ENCODE data around the gene WDR20. TPM values are rescaled to one million over a fixed set of nuclear protein-coding genes. Genes with fewer than 3 reads are reported as not detected.

The WDR20 gene
- total and polyA plus RNA-seq, 2 donors from 2014 or later, result 12.6 to 44.2 TPM

- peaks cover 0 to 16% (median 6%) of the 10 kb centered on the region in 3 donors for H3K36me3 ChIP-seq (ENCODE audit: control insufficient read depth in 2 of 3, insufficient read depth in 3 of 3, low read length in 3 of 3)
- no peak overlapping the region for H3K4me3 ChIP-seq (ENCODE audit: low read length in 3 of 3)
- DNase-seq (no peak), FAIRE-seq (no peak)
- no peak for TF ChIP-seq CTCF (IDR thresholded peaks at IDR 0.05; ENCODE audit: borderline replicate concordance, extremely low read depth, insufficient read depth)
- intact Hi-C loops (cut with DNase I), result no loop called here
- no peaks in the 10 kb centered on the region for H3K4me1 ChIP-seq (ENCODE audit: control insufficient read depth in 2 of 3, insufficient read depth in 2 of 3, low read depth in 1 of 3, low read length in 3 of 3)
- no peak overlapping the region for H3K9ac ChIP-seq (ENCODE audit: low read length in 3 of 3)
- no peaks in the 10 kb centered on the region for H3K9me3 ChIP-seq (ENCODE audit: control insufficient read depth in 2 of 3, insufficient read depth in 1 of 3, low read length in 3 of 3)
- H3K27me3 ChIP-seq (ENCODE audit: control insufficient read depth, insufficient read depth, low read length), result no peaks in the 10 kb centered on the region
- no peak overlapping the region for H3K27ac ChIP-seq (ENCODE audit: low read depth in 2 of 2, low read length in 2 of 2)
Measured at GRCh38 chr14:102232348-102232625, 92.6 kb downstream of the WDR20 start.

- Histone ChIP-seq H3K9ac (ENCODE audit: low read length in 3 of 3) (no peak overlapping the region), H3K36me3 (ENCODE audit: control insufficient read depth in 2 of 3, insufficient read depth in 3 of 3, low read length in 3 of 3) (peaks cover 0 to 16% (median 6%) of the 10 kb centered on the region in 3 donors), H3K27me3 (ENCODE audit: control insufficient read depth, insufficient read depth, low read length) (no peaks in the 10 kb centered on the region), H3K4me3 (ENCODE audit: low read length in 3 of 3) (no peak overlapping the region), H3K27ac (ENCODE audit: low read depth in 2 of 2, low read length in 2 of 2) (no peak overlapping the region), H3K4me1 (ENCODE audit: control insufficient read depth in 2 of 3, insufficient read depth in 2 of 3, low read depth in 1 of 3, low read length in 3 of 3) (no peaks in the 10 kb centered on the region), H3K9me3 (ENCODE audit: control insufficient read depth in 2 of 3, insufficient read depth in 1 of 3, low read length in 3 of 3) (no peaks in the 10 kb centered on the region)
- TF ChIP-seq CTCF (IDR thresholded peaks at IDR 0.05; ENCODE audit: borderline replicate concordance, extremely low read depth, insufficient read depth), result no peak
- intact Hi-C loops (cut with DNase I), result no loop called here
- no peak for FAIRE-seq
- DNase-seq, result no peak
Measured at GRCh38 chr14:102233081-102233480, 93.4 kb downstream of the WDR20 start.

GRCh38 chr14:102234331-102235264 lies 94.9 kb downstream of the WDR20 start:
- Histone ChIP-seq H3K27me3 (ENCODE audit: control insufficient read depth, insufficient read depth, low read length) (no peaks in the 10 kb centered on the region), H3K4me1 (ENCODE audit: control insufficient read depth in 2 of 3, insufficient read depth in 2 of 3, low read depth in 1 of 3, low read length in 3 of 3) (no peaks in the 10 kb centered on the region), H3K27ac (ENCODE audit: low read depth in 2 of 2, low read length in 2 of 2) (no peak overlapping the region), H3K9me3 (ENCODE audit: control insufficient read depth in 2 of 3, insufficient read depth in 1 of 3, low read length in 3 of 3) (no peaks in the 10 kb centered on the region), H3K9ac (ENCODE audit: low read length in 3 of 3) (peak overlapping the region in 1 of 3 donors; percentile 46), H3K4me3 (ENCODE audit: low read length in 3 of 3) (peak overlapping the region in 1 of 3 donors; percentile 17), H3K36me3 (ENCODE audit: control insufficient read depth in 2 of 3, insufficient read depth in 3 of 3, low read length in 3 of 3) (peaks cover 0 to 16% (median 6%) of the 10 kb centered on the region in 3 donors)
- intact Hi-C loops (cut with DNase I), result no loop called here
- no peak for TF ChIP-seq CTCF (IDR thresholded peaks at IDR 0.05; ENCODE audit: borderline replicate concordance, extremely low read depth, insufficient read depth)
- no peak for DNase-seq
- FAIRE-seq, result no peak

Measured in kidney (tissue), 14 donors.